NCI-H345 treated with DMSO at 0.1 percent for 48 hours (cell line): Measurements from ENCODE around the gene SYCE3.

Experiments
- DNase-seq: peaks from one replicate; lab custom pipeline; 2025; ENCODE audit not compliant: unreplicated experiment; lab: John Stamatoyannopoulos, UW

Gene SYCE3

GRCh38 chr22:50576806-50577696 lies 14.3 kb upstream of the SYCE3 start:
- no peak for DNase-seq

DNA sequence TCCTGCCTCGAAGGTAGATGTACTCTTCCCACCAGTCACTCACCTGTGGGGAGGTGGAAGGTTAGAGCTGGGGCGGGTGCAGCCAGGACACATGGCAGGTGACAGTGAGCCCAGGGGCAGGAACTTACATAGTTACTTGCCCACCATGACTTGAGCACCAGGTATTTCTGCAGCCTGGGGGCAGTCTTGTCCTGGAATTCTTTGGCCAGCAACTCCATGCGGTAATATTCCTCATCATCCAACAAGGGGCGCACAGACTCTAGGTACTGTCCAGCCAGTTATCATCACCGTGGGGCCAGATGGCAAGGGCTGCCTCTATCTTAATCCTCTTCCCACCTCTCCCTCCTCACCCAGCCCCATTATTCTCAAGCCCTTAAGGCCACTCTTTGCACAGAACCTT lies 13.4 kb upstream of the SYCE3 start:
- DNase-seq = no peak

DNA sequence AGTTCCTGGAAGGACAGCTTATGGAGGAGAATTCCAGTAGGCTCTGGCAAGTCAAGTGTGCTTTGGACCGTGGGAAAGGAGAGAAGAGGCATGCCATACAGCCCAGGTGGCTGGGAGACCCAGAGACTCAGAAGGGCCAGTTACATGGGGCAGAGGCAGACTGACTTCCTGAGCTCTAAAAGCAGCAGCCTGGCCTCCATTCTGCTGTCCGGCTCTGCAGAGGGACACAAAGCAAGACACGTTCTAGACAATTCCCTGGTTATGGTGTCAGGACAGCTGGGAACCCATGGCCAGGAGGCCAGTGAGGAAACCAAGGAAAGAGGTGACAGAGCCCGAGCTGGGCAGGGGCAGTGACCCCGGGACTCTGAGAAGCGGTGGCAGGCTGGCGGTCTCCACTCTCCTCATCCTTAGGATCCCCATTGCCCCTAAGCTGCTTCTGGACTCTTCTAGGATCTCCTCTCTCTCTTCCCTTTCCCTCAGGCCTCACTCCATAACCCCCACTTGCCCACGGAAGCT lies 12.8 kb upstream of the SYCE3 start:
- no peak for DNase-seq

DNA sequence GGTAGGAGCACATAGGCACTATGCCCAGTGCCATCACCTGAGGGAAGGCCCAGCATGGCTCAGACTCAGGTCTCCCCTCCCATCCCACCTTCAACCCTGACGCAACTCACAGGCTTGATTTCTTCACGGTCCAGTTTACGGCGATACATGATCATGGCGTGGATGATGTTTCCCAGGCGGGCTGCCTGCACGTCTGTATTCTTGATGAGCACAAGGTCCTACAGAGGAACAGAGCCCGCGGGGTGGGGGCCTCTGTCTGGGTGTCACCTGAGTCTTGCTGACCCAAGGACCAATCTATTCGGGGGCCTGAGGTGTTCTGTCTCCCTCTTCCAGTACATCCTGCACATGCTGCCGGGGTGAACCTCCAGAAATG lies 11.7 kb upstream of the SYCE3 start:
- DNase-seq = no peak

DNA sequence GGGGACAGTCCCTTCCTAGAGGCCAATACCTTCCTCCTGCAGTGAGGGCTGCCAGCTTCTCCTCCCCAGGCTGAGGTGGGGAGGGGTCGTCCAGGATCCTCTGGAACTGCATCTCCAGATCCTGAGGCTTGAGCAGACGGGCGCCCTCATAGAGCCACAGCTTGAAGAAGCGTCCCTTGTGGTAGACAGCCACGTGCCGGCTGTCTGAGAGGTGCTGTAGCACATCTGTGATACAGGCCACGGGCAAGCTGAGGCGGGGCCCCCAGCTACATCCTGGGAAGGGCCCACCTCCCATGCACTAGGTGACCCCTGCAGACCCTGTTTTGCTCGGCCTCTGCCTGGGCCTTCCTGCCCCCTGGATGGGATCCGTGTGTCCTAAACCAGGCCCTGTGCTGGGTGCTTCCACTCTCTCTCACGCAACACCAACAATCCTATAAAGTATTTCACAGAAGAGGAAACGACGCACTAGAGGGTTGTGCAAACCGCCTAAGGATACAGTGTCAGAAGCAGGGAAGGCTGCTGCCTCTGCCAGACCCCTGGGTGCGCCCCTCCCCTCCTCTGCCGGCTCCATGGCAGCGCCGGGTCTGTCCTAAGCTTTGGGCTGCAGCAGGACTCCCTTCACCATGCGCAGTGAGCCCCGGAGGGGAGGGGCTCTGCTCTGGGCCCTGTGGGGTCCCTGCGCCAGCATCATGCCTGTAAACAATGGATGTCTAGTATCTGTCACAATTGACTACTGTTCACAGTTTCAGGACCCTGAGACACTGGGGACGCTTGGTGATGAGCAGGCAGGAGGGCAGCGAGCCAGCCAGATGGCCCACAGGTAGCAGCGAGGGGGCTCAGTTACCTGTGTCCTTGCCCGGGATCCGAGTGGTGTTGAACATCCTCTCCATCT lies 11.0 kb upstream of the SYCE3 start:
- DNase-seq = no peak

DNA sequence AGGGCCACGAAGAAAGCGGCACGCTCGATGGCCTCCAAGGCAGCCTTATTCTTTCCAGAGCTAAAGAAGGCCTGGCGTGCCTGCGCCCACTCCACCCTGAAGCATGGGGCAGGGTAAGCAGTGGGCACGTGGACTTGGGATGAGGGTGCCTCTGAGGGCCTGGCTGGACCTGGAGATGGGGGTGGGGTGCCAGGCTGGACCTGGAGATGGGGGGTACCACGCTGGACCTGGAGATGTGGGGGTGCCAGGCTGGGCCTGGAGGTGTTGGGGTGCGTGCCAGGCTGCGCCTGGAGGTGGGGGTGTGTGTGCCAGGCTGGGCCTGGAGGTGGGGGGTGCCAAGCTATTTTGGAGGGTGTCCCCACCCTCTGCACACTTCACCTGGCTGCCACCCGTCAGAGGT lies 10.2 kb upstream of the SYCE3 start:
- no peak for DNase-seq

GRCh38 chr22:50571264-50572175 lies 8.8 kb upstream of the SYCE3 start:
- DNase-seq = no peak

- no peak for DNase-seq
Observed at GRCh38 chr22:50570861-50571260, 8.1 kb upstream of the SYCE3 start.

DNA sequence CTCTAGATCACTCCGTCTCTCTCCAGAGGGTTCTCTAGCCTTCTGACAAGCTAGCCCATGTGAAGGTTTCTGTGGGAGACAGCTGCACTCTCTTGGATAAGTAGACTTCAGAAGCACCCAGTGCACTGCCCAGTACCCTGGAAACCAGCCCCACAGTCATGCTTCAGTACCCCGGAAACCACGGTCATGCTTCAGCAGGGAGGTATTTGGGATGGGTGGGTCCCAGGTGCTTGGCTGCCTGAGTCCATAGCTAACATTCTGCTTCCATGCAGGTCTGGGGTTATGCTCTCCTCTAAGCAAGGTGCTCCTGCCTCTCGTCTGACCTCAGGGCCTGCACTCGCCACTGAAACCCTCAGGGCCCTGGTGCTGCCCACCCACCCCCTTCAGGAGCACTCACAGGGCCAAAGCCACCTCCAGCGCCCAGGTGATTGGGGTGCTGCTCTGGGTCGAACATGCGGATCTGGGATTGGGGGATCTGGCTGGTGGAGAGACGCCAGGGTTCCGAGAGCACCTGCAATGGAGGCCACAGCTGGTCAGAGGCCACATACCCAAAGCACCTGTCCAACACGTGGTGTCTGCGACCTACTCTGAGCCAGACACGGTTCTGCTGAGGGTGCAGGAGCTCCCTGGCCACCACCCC lies 7.3 kb upstream of the SYCE3 start:
- no peak for DNase-seq

- DNase-seq = no peak
Observed at GRCh38 chr22:50569041-50569459, 6.3 kb upstream of the SYCE3 start.

GRCh38 chr22:50568626-50569025 lies 5.9 kb upstream of the SYCE3 start:
- DNase-seq = no peak

- no peak for DNase-seq
Observed at GRCh38 chr22:50567721-50568252, 5.1 kb upstream of the SYCE3 start.

- DNase-seq = no peak
Observed at GRCh38 chr22:50564289-50564688, 1.6 kb upstream of the SYCE3 start.

DNA sequence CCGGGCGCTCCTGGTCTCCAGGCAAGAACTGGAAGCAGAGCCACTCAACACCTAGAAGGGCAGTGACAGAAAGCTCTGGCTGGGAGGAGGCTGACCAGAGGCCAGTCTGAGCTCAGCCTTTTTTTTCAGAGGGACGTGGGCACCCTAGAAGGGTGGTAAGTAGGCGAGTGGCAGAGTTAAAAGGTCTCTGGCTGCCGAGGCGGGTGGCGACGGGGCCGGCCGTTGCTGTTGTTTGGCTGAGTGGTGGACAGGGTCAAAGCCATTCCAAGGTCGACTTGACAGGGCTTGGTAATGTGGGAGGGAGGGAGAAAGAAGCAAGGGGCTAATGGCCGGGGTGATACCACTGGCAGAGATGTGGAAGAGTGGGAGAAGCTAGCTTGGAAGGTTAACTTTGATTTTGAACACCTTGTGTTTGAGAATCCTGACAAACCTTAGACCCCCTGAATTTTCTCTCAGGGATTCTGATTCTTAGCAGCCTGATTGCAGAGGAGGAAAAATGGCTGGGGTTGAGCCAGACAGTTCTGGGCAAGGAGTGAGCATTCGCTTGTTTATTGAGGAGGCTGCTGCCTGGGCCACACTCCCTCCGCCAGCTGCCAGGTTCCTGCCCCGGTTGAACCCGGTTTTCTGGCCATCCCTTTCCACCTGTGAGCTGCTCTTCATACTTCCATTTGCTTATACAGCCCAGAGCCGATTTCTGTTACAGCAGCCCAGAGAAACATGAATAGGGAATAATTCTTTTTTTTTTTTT lies 868 bp upstream of the SYCE3 start:
- no peak for DNase-seq

- DNase-seq = no peak
Observed at GRCh38 chr22:50561401-50562358, 1.0 kb downstream of the SYCE3 start.

DNA sequence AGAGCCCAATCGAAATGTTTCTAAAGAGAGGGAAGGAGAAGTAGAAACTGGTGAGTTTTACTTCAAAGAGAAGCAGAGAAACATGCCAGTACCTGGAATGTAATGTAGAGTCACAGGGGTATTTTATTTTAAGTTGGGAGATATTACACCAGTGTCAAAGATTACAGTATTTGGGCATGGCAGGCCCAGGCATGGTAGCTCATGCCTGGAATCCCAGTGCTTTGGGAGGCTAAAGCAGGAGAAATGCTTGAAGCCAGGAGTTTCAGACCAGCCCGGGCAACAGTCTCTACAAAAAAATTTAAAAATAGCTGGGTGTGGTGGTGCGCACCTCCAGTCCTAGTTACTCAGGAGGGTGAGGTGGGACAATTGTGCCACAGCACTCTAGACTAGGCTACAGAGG lies 2.7 kb downstream of the SYCE3 start:
- DNase-seq = no peak

- no peak for DNase-seq
Observed at GRCh38 chr22:50556703-50557102, 6.0 kb downstream of the SYCE3 start.

DNA sequence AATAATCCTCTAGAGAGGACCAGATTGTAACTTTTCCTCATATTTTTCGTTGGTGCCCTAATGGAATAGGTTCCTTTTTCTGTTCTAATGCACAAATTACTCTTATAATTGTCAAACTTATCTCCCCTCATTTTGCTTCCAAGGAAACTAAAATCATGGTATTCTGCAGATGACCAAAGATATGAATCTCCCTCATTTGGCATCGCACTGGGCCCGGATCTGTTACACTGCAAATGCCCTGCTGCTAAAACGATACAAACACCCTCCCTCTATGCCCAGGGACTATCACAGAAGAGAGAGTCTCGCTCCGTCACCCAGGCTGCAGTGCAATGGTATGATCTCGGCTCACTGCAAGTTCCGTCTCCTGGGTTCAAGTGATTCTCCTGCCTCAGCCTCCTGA lies 9.4 kb downstream of the SYCE3 start:
- no peak for DNase-seq
